ENCODE data around the gene FOSL2. TPM values are rescaled to one million over a fixed set of nuclear protein-coding genes. Genes with fewer than 3 reads are reported as not detected.

The FOSL2 gene
- polyA plus RNA-seq, 2 donors, result 53.2 to 60.0 TPM

- Histone ChIP-seq H3K36me3 (ENCODE audit: control insufficient read depth in 2 of 2, insufficient read depth in 2 of 2, low read length in 1 of 2) (no peaks in the 10 kb centered on the region), H3K4me3 (ENCODE audit: low read depth in 1 of 2, low read length in 2 of 2) (no peak overlapping the region), H3K27me3 (ENCODE audit: control insufficient read depth in 1 of 2, insufficient read depth in 2 of 2, low read length in 2 of 2) (no peaks in the 10 kb centered on the region), H3K9me3 (ENCODE audit: control insufficient read depth in 2 of 2, insufficient read depth in 1 of 2, low read depth in 1 of 2, low read length in 1 of 2) (no peaks in the 10 kb centered on the region), H3K4me1 (ENCODE audit: control insufficient read depth in 2 of 2, insufficient read depth in 2 of 2, low read length in 1 of 2) (peaks cover 5 to 26% of the 10 kb centered on the region in 2 donors), H3K27ac (ENCODE audit: low read depth in 2 of 2, low read length in 1 of 2) (peak overlapping the region in 1 of 2 donors; percentile 24)
- WGBS, 2 donors, result 87 to 91% methylated on average over 15 of the region's 15 CpGs
Measured at GRCh38 chr2:28450901-28451565, 58.4 kb downstream of the FOSL2 start.

DNA sequence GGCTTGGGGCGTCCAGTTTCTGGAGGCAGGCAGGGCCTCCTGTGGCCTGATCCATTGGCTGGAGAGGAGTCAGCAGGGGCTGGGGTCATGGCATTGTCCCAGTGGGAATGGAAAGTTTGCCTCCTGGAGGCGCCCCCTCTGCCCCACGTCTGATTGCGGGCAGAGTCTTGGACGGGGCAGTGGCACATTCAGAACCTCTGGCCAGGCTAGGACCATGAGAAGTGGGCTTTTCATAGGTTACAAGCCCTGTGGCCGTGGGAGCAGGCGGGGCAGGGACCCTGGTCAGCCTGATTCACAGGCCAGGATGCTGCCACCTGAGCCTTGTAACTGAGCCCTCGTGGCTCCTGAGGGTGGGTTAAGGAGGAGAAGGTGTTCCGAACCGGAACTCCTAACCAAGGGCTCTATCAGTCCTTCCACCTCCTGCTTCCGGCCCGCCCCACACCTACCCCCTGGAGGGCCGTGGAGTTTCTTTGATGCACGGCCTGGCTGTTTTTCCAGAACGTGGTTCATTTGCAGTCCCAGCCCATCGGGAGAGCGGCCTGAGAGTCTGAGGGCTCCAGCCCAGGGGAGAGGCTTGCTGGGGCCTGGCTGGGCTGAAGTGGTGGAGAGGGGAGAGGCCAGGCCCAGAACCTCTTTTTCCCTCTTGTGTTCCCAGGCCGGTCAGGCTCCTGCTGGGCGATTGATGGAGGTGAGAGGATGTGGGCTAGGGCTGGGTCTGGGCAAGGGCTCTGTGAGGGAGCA is 59.3 kb downstream of the FOSL2 start:
- no peak overlapping the region for H3K27ac ChIP-seq (ENCODE audit: low read depth in 2 of 2, low read length in 1 of 2)
- H3K36me3 ChIP-seq (ENCODE audit: control insufficient read depth in 2 of 2, insufficient read depth in 2 of 2, low read length in 1 of 2), result no peaks in the 10 kb centered on the region
- peaks cover 5 to 26% of the 10 kb centered on the region in 2 donors for H3K4me1 ChIP-seq (ENCODE audit: control insufficient read depth in 2 of 2, insufficient read depth in 2 of 2, low read length in 1 of 2)
- H3K27me3 ChIP-seq (ENCODE audit: control insufficient read depth in 1 of 2, insufficient read depth in 2 of 2, low read length in 2 of 2), result no peaks in the 10 kb centered on the region
- WGBS, 2 donors, result 75 to 81% methylated on average over 19 of the region's 19 CpGs
- H3K4me3 ChIP-seq (ENCODE audit: low read depth in 1 of 2, low read length in 2 of 2), result no peak overlapping the region
- no peaks in the 10 kb centered on the region for H3K9me3 ChIP-seq (ENCODE audit: control insufficient read depth in 2 of 2, insufficient read depth in 1 of 2, low read depth in 1 of 2, low read length in 1 of 2)

GRCh38 chr2:28452534-28453081 is 60.0 kb downstream of the FOSL2 start:
- Histone ChIP-seq H3K27ac (ENCODE audit: low read depth in 2 of 2, low read length in 1 of 2) (peak overlapping the region in 1 of 2 donors; percentile 87), H3K36me3 (ENCODE audit: control insufficient read depth in 2 of 2, insufficient read depth in 2 of 2, low read length in 1 of 2) (no peaks in the 10 kb centered on the region), H3K9me3 (ENCODE audit: control insufficient read depth in 2 of 2, insufficient read depth in 1 of 2, low read depth in 1 of 2, low read length in 1 of 2) (no peaks in the 10 kb centered on the region), H3K4me3 (ENCODE audit: low read depth in 1 of 2, low read length in 2 of 2) (no peak overlapping the region), H3K4me1 (ENCODE audit: control insufficient read depth in 2 of 2, insufficient read depth in 2 of 2, low read length in 1 of 2) (peaks cover 5 to 26% of the 10 kb centered on the region in 2 donors), H3K27me3 (ENCODE audit: control insufficient read depth in 1 of 2, insufficient read depth in 2 of 2, low read length in 2 of 2) (no peaks in the 10 kb centered on the region)
- WGBS, 2 donors, result 29 to 42% methylated on average over 7 of the region's 7 CpGs

GRCh38 chr2:28453396-28453795 is 60.7 kb downstream of the FOSL2 start:
- 66 to 81% methylated on average over 8 of the region's 8 CpGs for WGBS, 2 donors
- H3K27me3 ChIP-seq (ENCODE audit: control insufficient read depth in 1 of 2, insufficient read depth in 2 of 2, low read length in 2 of 2), result no peaks in the 10 kb centered on the region
- H3K36me3 ChIP-seq (ENCODE audit: control insufficient read depth in 2 of 2, insufficient read depth in 2 of 2, low read length in 1 of 2), result no peaks in the 10 kb centered on the region
- H3K27ac ChIP-seq (ENCODE audit: low read depth in 2 of 2, low read length in 1 of 2), result peak overlapping the region; percentile 85 to 87
- H3K4me3 ChIP-seq (ENCODE audit: low read depth in 1 of 2, low read length in 2 of 2), result no peak overlapping the region
- H3K9me3 ChIP-seq (ENCODE audit: control insufficient read depth in 2 of 2, insufficient read depth in 1 of 2, low read depth in 1 of 2, low read length in 1 of 2), result no peaks in the 10 kb centered on the region
- peaks cover 5 to 26% of the 10 kb centered on the region in 2 donors for H3K4me1 ChIP-seq (ENCODE audit: control insufficient read depth in 2 of 2, insufficient read depth in 2 of 2, low read length in 1 of 2)

DNA sequence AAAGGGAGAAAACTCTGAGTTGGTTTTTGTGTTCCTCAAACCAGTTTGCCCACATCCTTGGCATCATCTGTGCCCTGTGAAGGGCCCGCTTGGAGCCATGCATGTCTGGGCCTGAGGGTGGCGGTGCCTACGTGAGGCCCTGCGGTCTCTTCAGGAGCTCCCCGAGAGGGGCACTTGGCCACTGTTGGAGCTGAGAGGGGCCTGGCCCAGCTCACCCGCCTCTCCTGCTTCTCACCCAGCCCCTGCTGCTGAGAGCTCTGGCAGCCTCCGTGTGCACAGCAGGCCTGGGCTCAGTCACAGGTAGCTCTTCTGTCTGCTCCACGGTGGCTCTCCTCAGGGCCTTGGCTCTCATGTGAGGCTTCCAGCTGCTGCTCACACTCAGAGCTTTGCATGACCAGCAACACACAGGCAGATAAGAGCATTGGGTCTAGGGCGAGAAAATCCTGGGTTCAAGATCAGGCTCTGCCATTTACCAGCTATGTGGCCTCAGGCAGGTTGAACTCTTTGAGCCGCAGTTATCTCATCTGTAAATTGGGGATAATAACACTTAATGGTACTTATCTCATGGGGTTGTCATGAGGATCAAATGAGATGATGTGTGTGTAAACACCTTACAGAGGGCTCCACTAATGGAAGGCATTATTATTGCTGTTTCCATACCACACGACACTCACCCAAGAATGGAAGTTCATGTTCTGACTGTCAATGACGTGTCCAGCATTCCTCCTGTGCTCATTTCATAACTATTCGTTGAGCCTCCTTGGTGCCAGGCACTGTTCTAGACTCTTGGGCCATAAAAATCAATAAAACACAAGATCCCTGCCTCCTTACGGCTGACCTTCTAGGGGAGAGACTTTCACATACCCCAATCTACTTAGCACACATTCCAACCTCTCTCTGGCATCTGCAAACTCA is 61.6 kb downstream of the FOSL2 start:
- Histone ChIP-seq H3K4me1 (ENCODE audit: control insufficient read depth in 2 of 2, insufficient read depth in 2 of 2, low read length in 1 of 2) (peaks cover 2 to 20% of the 10 kb centered on the region in 2 donors), H3K36me3 (ENCODE audit: control insufficient read depth in 2 of 2, insufficient read depth in 2 of 2, low read length in 1 of 2) (no peaks in the 10 kb centered on the region), H3K4me3 (ENCODE audit: low read depth in 1 of 2, low read length in 2 of 2) (no peak overlapping the region), H3K27ac (ENCODE audit: low read depth in 2 of 2, low read length in 1 of 2) (peak overlapping the region; percentile 76 to 85), H3K9me3 (ENCODE audit: control insufficient read depth in 2 of 2, insufficient read depth in 1 of 2, low read depth in 1 of 2, low read length in 1 of 2) (no peaks in the 10 kb centered on the region), H3K27me3 (ENCODE audit: control insufficient read depth in 1 of 2, insufficient read depth in 2 of 2, low read length in 2 of 2) (no peaks in the 10 kb centered on the region)
- 63 to 68% methylated on average over 14 of the region's 14 CpGs for WGBS, 2 donors

GRCh38 chr2:28457237-28457636 is 64.6 kb downstream of the FOSL2 start:
- Histone ChIP-seq H3K36me3 (ENCODE audit: control insufficient read depth in 2 of 2, insufficient read depth in 2 of 2, low read length in 1 of 2) (no peaks in the 10 kb centered on the region), H3K9me3 (ENCODE audit: control insufficient read depth in 2 of 2, insufficient read depth in 1 of 2, low read depth in 1 of 2, low read length in 1 of 2) (no peaks in the 10 kb centered on the region), H3K27ac (ENCODE audit: low read depth in 2 of 2, low read length in 1 of 2) (no peak overlapping the region), H3K27me3 (ENCODE audit: control insufficient read depth in 1 of 2, insufficient read depth in 2 of 2, low read length in 2 of 2) (no peaks in the 10 kb centered on the region), H3K4me1 (ENCODE audit: control insufficient read depth in 2 of 2, insufficient read depth in 2 of 2, low read length in 1 of 2) (peaks cover 0 to 17% of the 10 kb centered on the region in 2 donors), H3K4me3 (ENCODE audit: low read depth in 1 of 2, low read length in 2 of 2) (no peak overlapping the region)
- WGBS, 2 donors, result 86 to 95% methylated on average over 10 of the region's 10 CpGs

GRCh38 chr2:28461056-28461455 is 68.4 kb downstream of the FOSL2 start:
- H3K27me3 ChIP-seq (ENCODE audit: control insufficient read depth in 1 of 2, insufficient read depth in 2 of 2, low read length in 2 of 2), result no peaks in the 10 kb centered on the region
- 68 to 75% methylated on average over 2 of the region's 2 CpGs for WGBS, 2 donors

DNA sequence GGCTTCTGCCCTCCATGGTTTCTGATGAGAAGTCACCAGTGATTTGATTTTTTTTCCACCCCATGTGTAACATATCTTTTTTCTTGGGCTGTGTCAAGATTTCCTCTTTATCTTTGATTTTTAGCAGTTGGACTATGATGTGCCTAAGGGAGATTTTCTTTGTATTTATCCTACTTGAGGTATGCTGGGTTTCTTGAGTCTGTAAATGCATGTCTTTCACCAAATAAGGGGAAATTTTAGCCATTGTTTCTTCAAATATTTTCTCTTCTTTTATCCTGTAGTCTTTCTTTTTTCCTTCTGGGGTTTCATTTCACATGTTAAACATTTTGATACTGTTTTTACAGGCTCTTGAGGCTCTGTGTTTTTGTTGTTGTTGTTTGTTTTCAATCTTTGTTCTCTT is 69.5 kb downstream of the FOSL2 start:
- H3K36me3 ChIP-seq (ENCODE audit: control insufficient read depth in 2 of 2, insufficient read depth in 2 of 2, low read length in 1 of 2), result no peaks in the 10 kb centered on the region
- no peak overlapping the region for H3K4me3 ChIP-seq (ENCODE audit: low read depth in 1 of 2, low read length in 2 of 2)
- no peak overlapping the region for H3K27ac ChIP-seq (ENCODE audit: low read depth in 2 of 2, low read length in 1 of 2)
- no peaks in the 10 kb centered on the region for H3K27me3 ChIP-seq (ENCODE audit: control insufficient read depth in 1 of 2, insufficient read depth in 2 of 2, low read length in 2 of 2)
- H3K9me3 ChIP-seq (ENCODE audit: control insufficient read depth in 2 of 2, insufficient read depth in 1 of 2, low read depth in 1 of 2, low read length in 1 of 2), result no peaks in the 10 kb centered on the region
- no peaks in the 10 kb centered on the region for H3K4me1 ChIP-seq (ENCODE audit: control insufficient read depth in 2 of 2, insufficient read depth in 2 of 2, low read length in 1 of 2)

More at GRCh38 chr2:28461056-28461455, 68.4 kb downstream of the FOSL2 start:
- Histone ChIP-seq H3K4me1 (ENCODE audit: control insufficient read depth in 2 of 2, insufficient read depth in 2 of 2, low read length in 1 of 2) (no peaks in the 10 kb centered on the region), H3K36me3 (ENCODE audit: control insufficient read depth in 2 of 2, insufficient read depth in 2 of 2, low read length in 1 of 2) (no peaks in the 10 kb centered on the region), H3K27ac (ENCODE audit: low read depth in 2 of 2, low read length in 1 of 2) (no peak overlapping the region), H3K9me3 (ENCODE audit: control insufficient read depth in 2 of 2, insufficient read depth in 1 of 2, low read depth in 1 of 2, low read length in 1 of 2) (no peaks in the 10 kb centered on the region), H3K4me3 (ENCODE audit: low read depth in 1 of 2, low read length in 2 of 2) (no peak overlapping the region)

- Histone ChIP-seq H3K9me3 (ENCODE audit: control insufficient read depth in 2 of 2, insufficient read depth in 1 of 2, low read depth in 1 of 2, low read length in 1 of 2) (no peaks in the 10 kb centered on the region), H3K27ac (ENCODE audit: low read depth in 2 of 2, low read length in 1 of 2) (no peak overlapping the region), H3K4me3 (ENCODE audit: low read depth in 1 of 2, low read length in 2 of 2) (no peak overlapping the region), H3K27me3 (ENCODE audit: control insufficient read depth in 1 of 2, insufficient read depth in 2 of 2, low read length in 2 of 2) (no peaks in the 10 kb centered on the region), H3K36me3 (ENCODE audit: control insufficient read depth in 2 of 2, insufficient read depth in 2 of 2, low read length in 1 of 2) (no peaks in the 10 kb centered on the region), H3K4me1 (ENCODE audit: control insufficient read depth in 2 of 2, insufficient read depth in 2 of 2, low read length in 1 of 2) (no peaks in the 10 kb centered on the region)
- 64 to 66% methylated on average over 6 of the region's 6 CpGs for WGBS, 2 donors
Measured at GRCh38 chr2:28463211-28463816, 70.7 kb downstream of the FOSL2 start.

All from esophagus (tissue), 2 donors.